ENCODE results near the gene FOXC1.

DNA sequence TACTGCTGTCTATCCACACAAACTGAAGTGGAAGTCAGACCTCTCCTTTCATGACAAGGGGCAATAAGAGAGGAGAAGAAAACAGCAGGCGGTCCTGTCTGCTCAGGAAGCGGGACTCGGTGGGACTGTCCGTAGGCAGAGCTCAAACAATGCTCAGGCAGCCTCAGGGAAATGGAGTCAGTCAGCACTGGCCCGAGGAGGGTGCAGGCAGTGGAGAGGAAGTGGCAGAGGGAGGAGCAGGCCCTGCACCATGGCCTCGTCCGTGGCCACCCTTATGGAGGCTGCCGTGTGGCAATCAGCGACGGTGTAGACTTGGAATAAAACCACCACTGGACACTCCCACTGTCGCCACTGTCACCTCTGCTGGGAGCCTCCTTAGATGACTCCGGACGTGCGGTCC is 19.6 kb downstream of the FOXC1 start:
- TF ChIP-seq GATA2 (IDR thresholded peaks at IDR 0.05; ENCODE audit: low read depth, low read length) (no peak), GATA3 (IDR thresholded peaks at IDR 0.05; ENCODE audit: low read depth, low read length) (no peak)

All from SH-SY5Y (cell line).